Upper lobe of left lung (tissue), 4 donors: Measurements from ENCODE around the gene HIF1AN.

ENCODE experiments used
- EP300 ChIP-seq, 4 donors: sonication (generic); formaldehyde crosslinking; IDR thresholded peaks; one replicate each; pipeline ENCODE4 v1.5.1; 2017; ENCODE audit warnings: antibody characterized with exemption in 4 of 4, control low read depth in 2 of 4
- POLR2A ChIP-seq, 4 donors: fragments of 450-650 bp; IDR thresholded peaks; one replicate each; pipeline ENCODE4 v1.5.1; 2016 to 2017; ENCODE audit warnings: antibody characterized with exemption in 4 of 4, mild to moderate bottlenecking in 2 of 4
- POLR2AphosphoS5 ChIP-seq, 2 donors: sonication (generic); formaldehyde crosslinking; IDR thresholded peaks; one replicate each; pipeline ENCODE4 v1.5.1; 2017; ENCODE audit warnings: antibody characterized with exemption in 2 of 2
- TF ChIP-seq, protein P1 (sequence below), 6 experiments: fragments of 450-650 bp in 4 of 6; fragments of 200-600 bp in 2 of 6; sonication (generic) in 2 of 6; IDR thresholded peaks; one replicate each; pipeline ENCODE4 v1.5.1; 2016 to 2019; ENCODE audit warnings: antibody characterized with exemption in 6 of 6

DNA sequence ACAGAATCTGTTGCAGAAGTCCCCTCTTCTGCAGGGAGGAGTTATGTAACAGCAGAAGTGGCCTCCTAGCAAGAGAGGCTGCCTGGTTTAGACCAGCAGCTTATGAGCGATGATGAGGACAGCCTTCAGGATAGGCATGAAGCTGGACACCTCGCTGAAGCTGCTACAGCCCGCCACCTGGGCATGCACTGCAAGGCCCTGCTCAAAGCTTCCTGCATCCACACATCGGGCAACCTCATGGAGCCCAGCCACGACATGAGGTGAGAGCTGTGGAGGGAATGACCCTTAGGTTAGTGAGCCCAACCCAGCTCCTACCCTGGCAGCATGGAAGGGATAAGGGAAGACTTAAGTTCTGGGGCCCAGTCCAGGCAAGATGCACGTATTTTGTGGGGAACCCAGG, 48.2 kb upstream of the HIF1AN start:
- TF ChIP-seq, protein P1, sequence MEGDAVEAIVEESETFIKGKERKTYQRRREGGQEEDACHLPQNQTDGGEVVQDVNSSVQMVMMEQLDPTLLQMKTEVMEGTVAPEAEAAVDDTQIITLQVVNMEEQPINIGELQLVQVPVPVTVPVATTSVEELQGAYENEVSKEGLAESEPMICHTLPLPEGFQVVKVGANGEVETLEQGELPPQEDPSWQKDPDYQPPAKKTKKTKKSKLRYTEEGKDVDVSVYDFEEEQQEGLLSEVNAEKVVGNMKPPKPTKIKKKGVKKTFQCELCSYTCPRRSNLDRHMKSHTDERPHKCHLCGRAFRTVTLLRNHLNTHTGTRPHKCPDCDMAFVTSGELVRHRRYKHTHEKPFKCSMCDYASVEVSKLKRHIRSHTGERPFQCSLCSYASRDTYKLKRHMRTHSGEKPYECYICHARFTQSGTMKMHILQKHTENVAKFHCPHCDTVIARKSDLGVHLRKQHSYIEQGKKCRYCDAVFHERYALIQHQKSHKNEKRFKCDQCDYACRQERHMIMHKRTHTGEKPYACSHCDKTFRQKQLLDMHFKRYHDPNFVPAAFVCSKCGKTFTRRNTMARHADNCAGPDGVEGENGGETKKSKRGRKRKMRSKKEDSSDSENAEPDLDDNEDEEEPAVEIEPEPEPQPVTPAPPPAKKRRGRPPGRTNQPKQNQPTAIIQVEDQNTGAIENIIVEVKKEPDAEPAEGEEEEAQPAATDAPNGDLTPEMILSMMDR (IDR thresholded peaks at IDR 0.05) = no peak
- TF ChIP-seq POLR2AphosphoS5 (IDR thresholded peaks at IDR 0.05) (no peak), POLR2A (IDR thresholded peaks at IDR 0.05) (no peak), EP300 (IDR thresholded peaks at IDR 0.05) (no peak)
